Cerebellar cortex (tissue), 1 donor: Measurements from ENCODE around the gene ERP29.
"Not testable (repeated sequence)": the region's sequence is repeated elsewhere in the genome, so short reads cannot be mapped to it uniquely, and the experiment has no call there.

Experiments
- DNase-seq: peaks from one replicate; pipeline ENCODE4 v3.0.0-alpha.2; 2015; ENCODE audit warnings: low spot score

ERP29 gene

GRCh38 chr12:112012775-112013600, at the start of gene ERP29, which contains the start of gene TMEM116:
ERP29 (plus strand) TSS chr12:112013426; CDS start chr12:112013466, 40 bp downstream.
TMEM116 (minus strand) TSS chr12:112013165; CDS start chr12:112005270, 7,895 bp downstream.
- peak; percentile 98 for DNase-seq

DNA sequence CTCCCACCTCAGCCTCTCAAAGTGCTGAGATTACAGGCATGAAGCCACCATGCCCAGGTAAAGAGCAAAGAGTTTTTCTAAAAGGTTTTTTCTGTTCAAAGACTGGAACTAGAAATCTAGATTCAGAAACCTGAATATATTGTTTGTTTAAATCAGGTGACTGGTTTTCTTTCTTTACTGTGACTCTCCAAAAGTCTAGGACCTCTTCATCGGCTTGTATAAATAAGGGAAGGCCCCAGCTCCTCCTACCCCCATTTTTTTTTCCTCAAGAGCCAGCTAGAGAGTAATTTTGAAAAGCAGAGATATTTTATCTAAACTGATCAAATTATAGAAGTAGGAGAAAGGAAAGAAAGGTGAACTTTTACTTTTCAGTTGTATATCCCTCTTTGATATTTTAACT, 48.3 kb upstream of the ERP29 start:
- DNase-seq = no peak

GRCh38 chr12:111971800-111972199, 41.4 kb upstream of the ERP29 start:
- no peak for DNase-seq

DNA sequence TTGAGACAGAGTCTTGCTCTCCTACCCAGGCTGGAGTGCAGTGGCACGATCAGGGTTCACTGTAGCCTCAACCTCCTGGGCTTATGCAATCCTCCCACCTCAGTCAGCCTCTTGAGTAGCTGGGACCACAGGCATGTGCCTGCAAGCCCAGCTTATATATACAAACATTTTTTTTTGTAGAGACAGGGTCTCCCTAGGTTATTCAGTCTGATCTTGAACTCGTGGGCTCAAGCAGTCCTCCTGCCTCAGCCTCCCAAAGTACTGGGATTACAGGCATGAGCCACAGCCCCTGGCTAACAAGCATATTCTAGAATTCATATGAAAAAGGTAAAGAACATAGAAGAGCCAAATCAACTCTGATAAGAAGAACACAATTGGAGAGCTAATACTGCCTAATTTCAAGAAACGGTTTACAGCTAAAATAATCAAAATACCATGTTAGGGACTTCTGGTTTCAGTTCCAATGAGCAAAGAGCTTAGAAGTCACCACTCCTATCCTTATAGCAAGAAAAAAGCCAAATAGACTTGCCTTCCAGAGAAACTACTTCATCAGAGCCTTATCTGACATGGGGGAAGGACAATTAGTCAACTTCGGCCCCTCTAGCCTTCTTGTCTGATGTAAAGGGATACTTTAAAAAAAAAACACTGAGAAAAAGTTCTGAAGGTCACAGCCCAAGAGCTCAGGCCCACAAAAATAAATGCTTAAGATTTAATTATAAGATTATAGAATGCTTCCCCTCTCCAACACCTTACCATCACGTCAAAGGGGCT, 37.9 kb upstream of the ERP29 start:
- DNase-seq = no peak

- no peak for DNase-seq
These were observed 36.9 kb upstream of the ERP29 start for GRCh38 chr12:111976291-111976690.

- DNase-seq = no peak
These were observed 36.4 kb upstream of the ERP29 start for GRCh38 chr12:111976860-111977259.

DNA sequence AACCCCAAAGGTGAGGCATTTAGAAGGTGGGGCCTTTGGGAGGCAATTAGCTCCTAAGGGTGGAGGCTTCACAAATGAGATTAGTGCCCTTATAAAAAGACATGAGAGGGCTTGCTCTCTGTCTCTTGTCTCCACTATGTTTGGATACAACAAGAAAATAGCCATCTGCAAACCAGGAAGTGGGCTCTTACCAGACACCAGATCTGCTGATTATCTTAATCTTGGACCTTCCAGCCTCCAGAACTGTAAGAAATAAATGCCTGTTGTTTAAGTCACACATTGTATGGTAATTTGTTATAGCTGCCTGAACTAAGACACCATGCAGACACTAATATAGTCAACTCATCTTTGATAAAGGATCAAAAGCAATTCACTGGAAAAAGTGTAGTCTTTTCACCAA, 34.7 kb upstream of the ERP29 start:
- DNase-seq = no peak

DNA sequence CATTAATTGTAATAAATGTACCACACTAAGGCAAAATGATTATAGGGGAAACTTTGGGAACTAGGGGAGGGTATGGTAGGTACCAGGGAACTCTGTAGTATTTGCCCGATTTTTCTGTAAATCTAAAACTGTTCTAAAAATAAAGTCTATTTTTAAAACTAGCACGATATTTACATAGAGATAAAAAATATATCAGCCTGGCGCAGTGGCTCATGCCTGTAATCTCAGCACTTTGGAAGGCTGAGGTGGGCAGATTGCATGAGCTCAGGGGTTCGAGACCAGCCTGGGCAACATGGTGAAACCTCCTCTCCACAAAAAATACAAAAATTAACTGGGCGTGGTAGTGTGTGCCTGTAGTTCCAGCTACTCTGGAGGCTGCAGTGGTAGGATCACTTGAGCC, 32.6 kb upstream of the ERP29 start:
- DNase-seq = no peak

GRCh38 chr12:111981987-111982386, 31.2 kb upstream of the ERP29 start:
- DNase-seq = no peak

DNA sequence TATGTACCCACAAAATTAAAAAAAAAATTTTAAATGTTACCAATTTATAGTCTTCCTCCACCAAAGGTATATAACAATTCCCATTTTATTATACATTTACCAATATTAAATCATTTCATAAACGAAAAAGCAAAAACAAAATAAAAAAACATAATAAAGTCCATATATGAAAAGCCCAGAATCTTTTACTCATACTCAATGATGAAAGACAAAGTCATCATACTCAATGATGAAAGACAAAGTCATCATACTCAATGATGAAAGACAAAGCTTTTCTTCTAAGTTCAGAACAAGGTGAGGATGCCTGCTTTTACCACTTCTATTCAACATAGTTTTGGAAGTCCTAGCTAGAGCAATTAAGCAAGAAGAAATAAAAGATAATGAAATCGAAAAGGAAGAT, 28.4 kb upstream of the ERP29 start:
- no peak for DNase-seq

DNA sequence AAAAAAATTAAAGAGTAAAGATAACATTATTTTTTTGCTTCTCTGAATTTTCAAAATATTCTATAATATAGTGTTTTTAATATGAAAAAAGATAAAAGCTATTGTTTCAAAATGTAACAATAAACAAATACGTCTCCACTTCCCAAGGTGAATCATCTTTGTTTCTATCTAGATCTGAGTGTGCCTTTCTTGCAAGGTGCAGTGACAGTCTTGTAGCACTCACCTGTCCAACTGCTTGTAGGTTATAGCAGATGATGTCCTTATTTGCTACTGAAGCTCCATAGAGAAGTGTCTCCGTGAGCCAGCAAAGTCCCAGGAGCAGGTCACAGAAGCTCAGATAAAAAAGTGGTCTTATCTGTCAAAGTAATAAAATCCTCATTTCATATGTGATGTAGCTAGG, 21.7 kb upstream of the ERP29 start:
- DNase-seq = no peak

DNA sequence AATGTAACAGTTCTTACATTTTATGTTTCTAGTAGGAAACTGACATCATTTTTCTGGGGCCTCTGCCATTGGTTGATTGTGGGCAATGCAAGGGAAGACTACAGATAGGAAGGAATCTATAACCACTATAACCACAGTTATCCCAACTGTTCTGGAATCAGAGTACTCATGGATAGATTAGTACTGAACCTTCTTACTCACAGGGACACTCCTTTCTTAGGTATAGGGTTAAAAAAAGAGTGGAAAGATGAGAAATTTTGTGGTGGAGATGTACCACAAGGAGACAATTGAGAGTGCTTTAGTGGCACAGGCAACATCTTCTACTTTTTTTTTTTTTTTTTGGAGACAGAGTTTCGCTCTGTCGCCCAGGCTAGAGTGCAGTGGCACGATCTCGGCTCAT, 21.3 kb upstream of the ERP29 start:
- no peak for DNase-seq

DNA sequence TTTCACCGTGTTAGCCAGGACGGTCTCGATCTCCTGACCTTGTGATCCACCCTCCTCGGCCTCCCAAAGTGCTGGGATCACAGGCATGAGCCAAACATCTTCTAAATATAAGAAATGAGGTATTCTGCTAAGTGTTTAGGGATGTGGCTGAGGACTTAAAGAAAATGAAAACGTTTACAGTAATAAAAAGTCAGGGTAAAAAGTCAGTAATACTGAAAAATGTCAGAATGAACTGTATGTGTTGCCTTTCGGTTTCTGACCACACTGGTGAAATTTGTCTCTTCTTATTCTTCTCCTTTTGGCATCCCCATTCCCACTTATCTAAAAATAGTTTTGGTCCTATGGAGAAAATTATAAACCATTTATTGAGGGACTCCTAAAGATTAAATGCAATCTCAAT, 20.8 kb upstream of the ERP29 start:
- DNase-seq = no peak

DNA sequence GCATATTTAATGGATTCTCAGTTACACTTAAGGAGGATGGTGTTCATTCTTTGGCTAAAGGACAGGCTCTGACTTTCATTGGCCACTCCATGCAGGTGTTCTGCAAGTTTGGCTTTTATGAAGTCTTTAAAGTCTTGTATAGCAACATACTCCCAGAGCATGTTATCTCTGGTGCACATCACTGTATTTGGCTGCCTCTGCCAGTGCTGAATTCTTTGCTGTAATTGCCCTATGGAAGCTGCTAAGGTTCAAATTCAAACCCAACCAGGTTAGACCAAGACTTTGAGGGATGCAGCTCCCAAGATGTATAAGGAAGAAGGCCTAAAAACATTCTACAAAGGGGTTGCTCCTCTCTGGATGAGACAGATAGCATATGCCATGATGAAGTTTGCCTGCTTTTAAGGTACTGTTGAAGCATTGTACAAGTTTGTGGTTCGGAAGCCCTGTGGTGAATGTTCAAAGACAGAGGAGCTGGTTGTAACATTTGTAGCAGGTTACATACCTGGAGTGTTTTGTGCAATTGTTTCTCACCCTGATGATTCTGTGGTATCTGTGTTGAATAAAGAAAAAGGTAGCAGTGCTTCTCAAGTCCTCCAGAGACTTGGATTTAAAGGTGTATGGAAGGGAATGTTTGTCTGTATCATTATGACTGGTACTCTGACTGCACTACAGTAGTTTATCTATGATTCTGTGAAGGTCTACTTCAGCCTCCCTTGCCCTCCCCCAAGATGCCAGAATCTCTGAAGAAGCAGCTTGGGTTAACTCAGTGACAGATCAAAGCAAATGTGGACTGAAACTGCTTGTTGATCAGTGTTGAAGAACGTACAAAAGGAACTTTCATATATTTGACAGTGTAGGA, 19.7 kb upstream of the ERP29 start:
- no peak for DNase-seq

DNA sequence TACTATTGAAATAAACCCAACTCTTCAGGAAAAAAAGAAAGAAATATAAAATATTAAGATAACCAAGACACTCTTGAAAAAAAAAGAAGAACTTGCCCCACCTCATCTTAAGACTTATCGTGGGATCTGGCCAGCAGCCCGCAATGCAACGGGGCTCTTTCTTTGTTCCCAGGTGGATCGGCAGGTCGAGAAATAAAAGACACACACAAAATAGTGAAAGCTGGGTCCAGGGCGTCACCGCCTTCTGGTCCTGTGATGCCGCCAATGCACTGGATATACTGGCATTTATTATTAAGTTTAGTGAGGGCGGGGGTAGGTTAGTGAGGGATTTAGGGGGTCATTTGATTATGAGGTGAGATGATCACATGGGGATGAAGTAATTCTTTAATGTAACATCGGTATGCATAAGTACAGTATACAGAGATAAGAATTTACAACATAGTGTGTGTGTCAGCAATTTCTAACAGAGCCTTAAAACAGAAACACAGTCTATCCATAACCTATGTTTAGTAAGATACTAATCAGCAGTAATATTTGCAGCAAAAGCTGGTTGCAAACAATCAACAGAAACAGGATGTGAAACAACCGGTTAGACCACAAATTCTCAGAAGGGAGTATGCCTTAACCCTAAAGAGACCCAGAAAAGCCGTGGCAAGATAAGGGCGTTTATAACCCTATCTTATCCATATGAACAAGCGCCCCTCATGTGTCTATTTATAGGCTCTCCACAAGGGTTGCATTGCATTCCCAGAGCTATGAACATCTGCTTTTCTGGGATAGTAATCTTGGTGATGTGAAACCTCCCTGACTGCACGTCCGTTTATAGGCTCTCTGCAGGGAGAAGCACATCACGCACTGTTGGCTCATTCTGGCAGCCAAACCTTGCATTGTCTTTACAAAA, 18.8 kb upstream of the ERP29 start:
- not testable (repeated sequence) for DNase-seq

- DNase-seq = no peak
These were observed 17.3 kb upstream of the ERP29 start for GRCh38 chr12:111995782-111996480.

GRCh38 chr12:111997300-111997699, 15.9 kb upstream of the ERP29 start:
- DNase-seq = no peak

DNA sequence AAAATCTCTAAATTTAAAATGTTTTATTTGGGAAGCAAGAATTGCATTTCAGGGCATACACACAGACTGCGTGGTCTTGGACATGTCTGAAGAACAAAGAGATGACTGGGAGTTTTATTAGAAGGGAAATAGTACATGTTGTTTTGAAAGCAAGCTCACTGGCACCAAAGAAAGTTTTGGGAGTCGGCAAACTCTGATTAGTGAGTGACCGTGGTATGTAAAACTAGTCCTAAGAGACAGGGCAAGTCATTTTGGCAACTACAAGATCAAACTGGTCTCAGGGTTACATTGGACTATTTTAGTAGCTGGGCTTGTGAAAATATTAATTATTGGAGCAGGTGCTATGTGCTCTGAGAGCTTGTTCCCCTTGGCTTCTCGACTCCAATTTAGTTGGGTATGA, 15.2 kb upstream of the ERP29 start:
- DNase-seq = no peak

DNA sequence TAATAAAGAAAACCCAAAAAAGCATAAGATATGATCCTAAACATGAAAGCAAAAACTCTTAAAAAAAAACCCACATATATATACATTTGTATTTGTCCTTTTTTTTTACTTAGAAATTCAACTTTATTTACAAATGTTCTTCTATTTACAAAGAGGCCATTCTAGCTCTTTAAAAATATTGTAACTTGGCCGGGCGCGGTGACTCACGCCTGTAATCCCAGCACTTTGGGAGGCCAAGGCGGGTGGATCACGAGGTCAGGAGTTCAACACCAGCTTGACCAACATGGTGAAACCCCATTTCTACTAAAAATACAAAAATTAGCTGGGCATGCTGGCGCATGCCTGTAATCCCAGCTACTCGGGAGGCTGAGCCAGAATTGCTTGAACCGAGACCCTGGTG, 14.1 kb upstream of the ERP29 start:
- DNase-seq = not testable (repeated sequence)

DNA sequence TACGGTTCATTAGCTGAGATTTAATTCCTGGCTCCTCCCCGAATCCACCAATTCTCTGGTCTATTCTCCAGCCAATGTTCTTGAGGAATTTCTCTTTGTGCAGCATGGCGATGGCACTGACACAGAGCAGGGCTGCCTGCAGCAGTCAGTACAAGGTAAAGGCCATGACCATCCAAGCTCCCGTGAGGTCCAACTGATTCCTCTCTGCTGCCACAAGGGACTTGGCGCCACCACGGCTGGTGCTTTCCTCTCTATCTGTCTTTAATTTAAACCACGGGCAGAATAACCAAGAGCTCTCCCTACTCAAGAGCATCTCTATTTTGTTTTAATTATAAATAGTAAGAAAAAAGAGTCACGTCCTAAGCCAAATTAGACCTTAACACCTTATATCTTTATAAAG, 12.4 kb upstream of the ERP29 start:
- no peak for DNase-seq

- no peak for DNase-seq
These were observed 11.7 kb upstream of the ERP29 start for GRCh38 chr12:112001576-112001975.
